Colonic mucosa (tissue), 4 donors: Measurements from ENCODE around the gene FZD10. TPM values are rescaled to one million over a fixed set of nuclear protein-coding genes. Genes with fewer than 3 reads are reported as not detected.

Experiments
- DNase-seq: peaks from one replicate; pipeline ENCODE4 v3.0.0-alpha.2; 2020
- H3K27ac ChIP-seq: fragments of 200-600 bp; one replicate; pipeline ENCODE4 v1.8.0; 2021
- H3K27me3 ChIP-seq: fragments of 200-600 bp; one replicate; pipeline ENCODE4 v1.8.0; 2021
- H3K36me3 ChIP-seq: fragments of 200-600 bp; one replicate; pipeline ENCODE4 v1.8.0; 2021
- H3K4me1 ChIP-seq: fragments of 200-600 bp; one replicate; pipeline ENCODE4 v1.8.0; 2021; ENCODE audit warnings: mild to moderate bottlenecking
- H3K4me3 ChIP-seq: fragments of 200-600 bp; one replicate; pipeline ENCODE4 v1.8.0; 2021
- H3K9ac ChIP-seq, 2 donors: one replicate each; pipeline ENCODE4 v1.7.0; 2013; ENCODE audit warnings: control low read depth in 2 of 2, low read depth in 2 of 2, low read length in 2 of 2
- H3K9me3 ChIP-seq: fragments of 200-600 bp; one replicate; pipeline ENCODE4 v1.8.0; 2021
- intact Hi-C: fragments of 100-400 bp; cut with DNase I; formaldehyde crosslinking; loops from one replicate; pipeline ENCODE4 v1.14.1; 2022
- total RNA-seq, 2 donors: library from RNA; stranded (reverse); fragmentation: NEBNext Ultra II Directional in 1 of 2; extraction: Animal tissue kit (Norgen Biotek cat#: 25700) in 1 of 2; gene quantifications; one replicate each; pipeline ENCODE4 v1.2.1, GENCODE V29; 2021
- TF ChIP-seq, protein P1 (sequence below): fragments of 200-600 bp; IDR thresholded peaks from one replicate; pipeline ENCODE4 v1.8.0; 2022; ENCODE audit warnings: antibody characterized with exemption, mild to moderate bottlenecking
- donor health status: healthy.
- donor health status: DM: no; HTN: no; CAD: no.
- donor health status: DM: no; HTN: no; CAD: no.

FZD10 gene
- total RNA-seq, 2 donors from 2014 or later: 0.21 to 0.27 TPM

DNA sequence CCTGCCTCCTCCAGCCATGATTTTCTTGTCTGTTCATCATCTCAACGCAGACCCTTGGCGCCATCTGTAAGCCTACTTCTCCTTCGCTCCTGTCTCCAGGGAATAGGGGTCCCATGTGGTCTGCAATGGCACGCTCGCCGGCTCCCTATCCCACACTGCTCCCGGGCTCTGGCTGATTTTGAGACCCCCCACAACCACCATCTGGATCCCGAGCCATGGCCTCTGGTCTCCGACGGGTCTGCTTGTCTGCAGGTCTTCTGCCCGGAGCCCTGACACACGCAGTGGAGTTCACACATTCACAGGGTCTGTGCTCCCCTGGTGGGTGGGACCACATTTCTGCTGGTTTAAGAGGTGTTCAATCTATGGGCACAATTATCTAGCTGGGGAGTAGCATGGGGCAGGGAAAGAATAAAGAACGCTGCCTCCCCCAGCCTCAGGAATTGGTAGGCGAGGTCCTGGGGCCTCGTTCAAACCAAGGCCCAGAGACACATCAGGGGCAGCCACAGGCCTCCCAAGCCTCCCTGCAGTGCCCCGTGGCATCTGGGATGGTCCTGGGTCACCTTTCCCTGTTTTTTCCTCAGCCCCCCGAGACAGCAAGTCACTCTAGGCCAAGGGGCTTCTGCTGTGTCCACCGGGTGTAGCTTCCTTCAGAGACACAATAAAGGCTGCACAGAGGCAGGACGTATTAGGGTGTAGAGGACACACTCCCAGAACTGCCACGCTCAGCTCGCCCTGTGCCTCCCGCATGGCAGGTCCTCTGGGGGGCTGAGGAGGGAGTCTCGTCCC is 21.5 kb downstream of the FZD10 start:
- no peaks in the 10 kb centered on the region for H3K4me1 ChIP-seq
- no peaks in the 10 kb centered on the region for H3K36me3 ChIP-seq
- H3K9ac ChIP-seq: no peak overlapping the region
- H3K27me3 ChIP-seq: no peaks in the 10 kb centered on the region
- H3K9me3 ChIP-seq: no peaks in the 10 kb centered on the region
- TF ChIP-seq, protein P1, sequence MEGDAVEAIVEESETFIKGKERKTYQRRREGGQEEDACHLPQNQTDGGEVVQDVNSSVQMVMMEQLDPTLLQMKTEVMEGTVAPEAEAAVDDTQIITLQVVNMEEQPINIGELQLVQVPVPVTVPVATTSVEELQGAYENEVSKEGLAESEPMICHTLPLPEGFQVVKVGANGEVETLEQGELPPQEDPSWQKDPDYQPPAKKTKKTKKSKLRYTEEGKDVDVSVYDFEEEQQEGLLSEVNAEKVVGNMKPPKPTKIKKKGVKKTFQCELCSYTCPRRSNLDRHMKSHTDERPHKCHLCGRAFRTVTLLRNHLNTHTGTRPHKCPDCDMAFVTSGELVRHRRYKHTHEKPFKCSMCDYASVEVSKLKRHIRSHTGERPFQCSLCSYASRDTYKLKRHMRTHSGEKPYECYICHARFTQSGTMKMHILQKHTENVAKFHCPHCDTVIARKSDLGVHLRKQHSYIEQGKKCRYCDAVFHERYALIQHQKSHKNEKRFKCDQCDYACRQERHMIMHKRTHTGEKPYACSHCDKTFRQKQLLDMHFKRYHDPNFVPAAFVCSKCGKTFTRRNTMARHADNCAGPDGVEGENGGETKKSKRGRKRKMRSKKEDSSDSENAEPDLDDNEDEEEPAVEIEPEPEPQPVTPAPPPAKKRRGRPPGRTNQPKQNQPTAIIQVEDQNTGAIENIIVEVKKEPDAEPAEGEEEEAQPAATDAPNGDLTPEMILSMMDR: no peak
- DNase-seq: no peak
- H3K4me3 ChIP-seq: no peak overlapping the region
- H3K27ac ChIP-seq: no peak overlapping the region
- intact Hi-C loops: no loop called here

DNA sequence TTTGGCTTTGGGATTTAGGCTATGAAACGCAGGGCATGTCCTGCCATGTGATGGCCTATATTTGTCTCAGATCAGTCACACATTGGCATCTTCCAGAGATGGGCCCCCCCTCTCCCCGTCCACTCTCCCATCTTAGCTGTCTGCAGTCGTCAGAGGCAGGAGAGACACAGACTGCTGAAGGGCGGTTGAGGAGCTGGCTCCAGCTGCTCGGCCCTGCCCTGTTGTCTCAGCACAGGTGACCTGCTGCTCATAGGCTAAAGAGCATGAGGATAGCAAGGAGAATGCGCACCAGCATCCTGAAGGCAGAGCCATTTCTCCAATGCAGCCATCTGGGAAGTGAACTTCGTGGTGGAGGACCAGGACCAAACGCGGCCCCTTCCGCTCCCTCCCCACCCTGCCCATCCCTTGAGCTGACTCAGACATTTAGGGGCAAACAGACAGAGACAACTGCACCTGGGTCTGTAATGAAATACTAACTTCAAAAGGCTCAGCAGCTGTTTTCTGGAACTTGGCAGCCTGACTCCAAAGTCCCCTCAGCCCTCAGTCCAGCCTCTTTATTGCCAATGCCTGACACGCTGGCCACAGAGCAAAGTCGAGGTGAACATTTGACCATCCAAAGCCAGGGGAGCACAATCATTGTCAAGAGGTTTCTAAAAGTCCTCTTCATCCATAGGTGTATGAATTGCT is 22.3 kb downstream of the FZD10 start:
- TF ChIP-seq, protein P1: no peak
- Histone ChIP-seq H3K27ac (no peak overlapping the region), H3K27me3 (no peaks in the 10 kb centered on the region), H3K4me3 (no peak overlapping the region), H3K4me1 (no peaks in the 10 kb centered on the region), H3K36me3 (no peaks in the 10 kb centered on the region), H3K9ac (no peak overlapping the region), H3K9me3 (no peaks in the 10 kb centered on the region)
- intact Hi-C loops: no loop called here
- no peak for DNase-seq

DNA sequence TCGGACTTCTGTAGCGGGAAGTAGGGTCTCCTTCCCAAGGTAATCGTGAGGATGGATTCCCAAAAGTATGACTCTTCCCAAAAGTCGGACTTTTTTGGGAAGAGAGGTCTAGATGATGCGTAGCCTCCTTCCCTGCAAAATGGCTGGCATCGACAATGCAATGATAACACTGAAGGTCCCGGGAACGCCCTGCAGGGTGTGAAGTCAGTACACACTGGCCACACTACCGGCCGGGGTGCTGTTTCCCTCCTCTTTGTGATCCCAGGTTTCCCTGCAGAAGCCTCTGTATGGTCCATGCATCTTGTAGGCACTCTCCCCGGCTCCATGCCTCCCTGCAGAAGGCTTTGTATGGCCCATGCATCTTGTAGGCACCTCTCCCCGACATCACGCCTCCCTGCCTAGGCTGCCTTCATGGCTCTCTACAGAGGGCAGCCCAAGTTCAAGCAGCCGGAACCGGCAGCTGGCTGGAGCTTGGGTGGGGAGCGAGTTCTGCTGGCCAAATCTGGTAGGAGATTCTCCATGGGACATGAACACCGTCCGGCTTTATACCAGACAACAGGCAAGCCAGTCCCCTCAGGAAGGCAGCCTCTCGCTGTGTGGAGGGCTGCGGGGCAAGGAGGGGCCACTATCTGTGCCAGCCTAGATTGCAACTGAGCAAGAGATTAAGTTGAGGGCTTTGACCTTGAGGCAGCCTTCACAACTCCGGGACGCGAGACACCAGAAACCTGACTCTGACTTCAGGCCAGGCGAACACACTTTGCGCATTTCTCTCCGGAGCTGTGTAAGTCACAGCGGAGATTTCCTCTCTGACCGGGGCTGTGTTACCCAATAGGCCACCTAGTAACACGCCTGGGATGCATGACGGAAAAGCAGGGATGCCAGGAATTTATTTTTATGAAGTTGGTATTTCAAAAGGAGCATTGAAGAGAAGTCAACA is 23.5 kb downstream of the FZD10 start:
- no peaks in the 10 kb centered on the region for H3K4me1 ChIP-seq
- H3K27me3 ChIP-seq: no peaks in the 10 kb centered on the region
- TF ChIP-seq, protein P1: no peak
- intact Hi-C loops: no loop called here
- DNase-seq: no peak
- H3K36me3 ChIP-seq: no peaks in the 10 kb centered on the region
- H3K9ac ChIP-seq: no peak overlapping the region
- H3K9me3 ChIP-seq: no peaks in the 10 kb centered on the region
- H3K4me3 ChIP-seq: no peak overlapping the region
- no peak overlapping the region for H3K27ac ChIP-seq

DNA sequence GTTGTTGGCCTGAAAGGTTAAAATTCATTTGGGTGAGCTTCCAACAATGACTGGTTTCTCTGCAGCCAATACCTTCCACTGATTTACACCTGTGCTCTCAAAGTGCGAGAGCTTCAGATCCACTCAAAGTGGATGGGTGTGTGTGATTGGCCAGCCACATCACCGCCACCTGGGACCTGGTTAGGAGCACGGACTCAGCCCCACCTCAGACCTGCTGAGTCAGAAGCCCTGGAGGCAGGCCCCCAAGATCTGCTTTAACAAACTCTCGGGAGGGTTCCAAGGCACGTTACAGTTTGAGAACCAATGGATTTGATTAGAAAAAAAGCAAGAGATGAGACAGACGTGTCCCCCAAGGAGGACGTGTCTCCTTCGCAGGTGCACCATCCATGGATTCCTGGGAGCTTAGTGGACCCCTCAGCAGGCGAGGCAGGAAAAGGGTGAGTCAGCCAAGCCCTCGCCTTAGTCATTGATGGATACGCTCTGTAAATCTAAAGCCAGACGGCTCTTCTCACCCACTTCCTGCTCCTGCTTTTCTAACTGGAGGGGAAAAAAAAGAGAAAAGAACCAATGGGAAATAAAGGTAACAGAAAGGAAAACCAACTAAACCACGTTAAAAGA is 24.5 kb downstream of the FZD10 start:
- TF ChIP-seq, protein P1: no peak
- Histone ChIP-seq H3K4me1 (no peaks in the 10 kb centered on the region), H3K36me3 (no peaks in the 10 kb centered on the region), H3K4me3 (no peak overlapping the region), H3K9me3 (no peaks in the 10 kb centered on the region), H3K9ac (no peak overlapping the region), H3K27me3 (no peaks in the 10 kb centered on the region), H3K27ac (no peak overlapping the region)
- no peak for DNase-seq
- intact Hi-C loops: no loop called here
